Lower leg skin (tissue), 3 donors: ENCODE results near the gene FRMD1.

Experiments used
- CTCF ChIP-seq, 3 donors: fragments of 450-650 bp; IDR thresholded peaks; one replicate each; pipeline ENCODE4 v1.5.1; 2016; ENCODE audit warnings: antibody characterized with exemption in 3 of 3, mild to moderate bottlenecking in 3 of 3, moderate library complexity in 2 of 3
- POLR2A ChIP-seq, 2 donors: fragments of 450-650 bp; IDR thresholded peaks; one replicate each; pipeline ENCODE4 v1.6.1; 2016 to 2017; ENCODE audit warnings: antibody characterized with exemption in 2 of 2, mild to moderate bottlenecking in 1 of 2, moderate library complexity in 1 of 2

DNA sequence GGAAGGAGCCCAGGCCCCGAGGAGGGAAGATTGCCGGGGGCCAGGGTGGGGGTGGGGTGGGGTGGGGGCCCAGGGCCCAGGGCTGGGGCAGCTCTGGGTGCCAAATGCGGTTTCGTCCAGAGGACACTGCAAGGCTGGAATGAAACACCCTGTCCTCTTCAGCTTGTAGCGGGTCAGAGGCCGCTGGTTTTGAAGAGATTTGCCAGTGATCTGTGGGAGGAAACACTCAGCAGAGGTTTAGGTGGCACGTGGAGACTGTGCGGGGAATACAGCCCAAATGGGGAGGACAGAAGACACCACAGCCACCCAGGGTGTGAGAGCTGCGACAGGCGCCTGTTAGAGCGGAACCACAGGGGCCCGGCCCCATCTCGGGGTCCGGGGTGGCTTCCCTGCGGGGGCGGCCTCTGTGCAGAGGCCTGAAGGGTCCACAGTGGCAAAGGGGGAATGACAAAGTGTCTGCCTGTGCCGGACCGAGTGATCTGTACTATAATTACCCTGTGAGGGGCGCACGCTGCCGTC is 29.2 kb downstream of the FRMD1 start:
- TF ChIP-seq CTCF (IDR thresholded peaks at IDR 0.05) (no peak), POLR2A (IDR thresholded peaks at IDR 0.05) (no peak)
